Activated B cell treated with CpG ODN at 0.5 μM for 24 hours (primary cell): Measurements from ENCODE around the gene WDR59. TPM values are rescaled to one million over a fixed set of nuclear protein-coding genes. Genes with fewer than 3 reads are reported as not detected.
"Not testable (repeated sequence)": the region's sequence is repeated elsewhere in the genome, so short reads cannot be mapped to it uniquely, and the experiment has no call there.

Source experiments
- ATAC-seq: fragments of 200-7000 bp; cut with Tn5 transposase; one replicate; pipeline ENCODE4 v1.10.0; 2021; ENCODE audit warnings: low read depth, mild to moderate bottlenecking, moderate library complexity
- CTCF ChIA-PET: fragments of 350-600 bp; sonication (Branson Sonifier 250); formaldehyde crosslinking; loops from one replicate; lab custom pipeline; 2021; ENCODE audit warnings: antibody characterized with exemption; lab: Charles Lee
- POLR2A ChIA-PET: fragments of 350-600 bp; sonication (Branson Sonifier 250); formaldehyde crosslinking; loops from one replicate; lab custom pipeline; 2021; ENCODE audit warnings: antibody characterized with exemption; lab: Charles Lee
- DNase-seq: peaks from one replicate; pipeline ENCODE4 v3.0.0; 2022
- H3K27ac Mint-ChIP-seq: one replicate; pipeline ENCODE4 v1.8.0; 2020; ENCODE audit warnings: mixed read lengths
- H3K27me3 Mint-ChIP-seq: one replicate; pipeline ENCODE4 v1.8.0; 2021; ENCODE audit warnings: mixed read lengths
- H3K36me3 Mint-ChIP-seq: one replicate; pipeline ENCODE4 v1.8.0; 2021; ENCODE audit warnings: low read depth, mixed read lengths
- H3K4me1 Mint-ChIP-seq: one replicate; pipeline ENCODE4 v1.8.0; 2021; ENCODE audit warnings: mixed read lengths
- H3K4me3 Mint-ChIP-seq: one replicate; pipeline ENCODE4 v1.8.0; 2020; ENCODE audit warnings: mild to moderate bottlenecking, mixed read lengths
- H3K9me3 Mint-ChIP-seq: one replicate; pipeline ENCODE4 v1.8.0; 2020; ENCODE audit warnings: mixed read lengths
- intact Hi-C: fragments of 100-400 bp; cut with micrococcal nuclease; formaldehyde crosslinking; loops from one replicate; pipeline ENCODE4 v1.15.1; 2024
- total RNA-seq: library from RNA; stranded (reverse); gene quantifications from 2 replicates; pipeline ENCODE4 v1.2.3, GENCODE V29; 2022
- TF ChIP-seq, protein P1 (sequence below): fragments of 200-600 bp; IDR thresholded peaks from one replicate; pipeline ENCODE4 v1.8.0; 2022; ENCODE audit warnings: antibody characterized with exemption, mild to moderate bottlenecking

WDR59 gene
- total RNA-seq, 1 donor from 2014 or later, result 93.3 TPM

DNA sequence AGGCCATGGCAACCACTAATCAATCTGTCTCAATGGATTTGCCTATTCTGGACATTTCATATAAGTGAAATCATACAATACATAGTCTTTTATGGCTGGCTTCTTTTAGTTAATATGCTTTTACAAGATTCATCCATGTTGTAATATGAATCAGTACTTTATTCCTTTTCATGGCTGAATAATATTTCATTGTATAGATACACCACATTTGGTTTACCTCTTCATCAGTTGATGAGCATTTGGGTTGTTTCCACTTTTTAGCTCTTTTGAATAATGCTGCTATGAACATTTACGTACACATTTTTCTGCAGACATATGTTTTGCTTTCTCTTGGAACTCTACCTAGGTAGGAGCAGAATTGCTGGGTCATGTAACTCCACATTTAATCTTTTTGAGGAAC, 11.1 kb upstream of the WDR59 start:
- intact Hi-C loops, result loop anchor here (10.0 kb wide), 1 partner anchor 469 kb away; the partner anchor contains the start of gene TMEM170A
- Mint-ChIP-seq H3K27ac (no peak overlapping the region), H3K27me3 (peaks cover 29% of the 10 kb centered on the region), H3K4me3 (no peak overlapping the region), H3K4me1 (peaks cover 18% of the 10 kb centered on the region), H3K36me3 (no peaks in the 10 kb centered on the region), H3K9me3 (no peaks in the 10 kb centered on the region)
- ATAC-seq, result no peak
- CTCF ChIA-PET, result interaction anchor here (0.8 to 1.4 kb wide), 2 partner anchors 116 to 203 kb away, joined by 3 to 7 read pairs; no protein-coding TSS in a partner anchor
- no peak for DNase-seq
- POLR2A ChIA-PET, result no interaction called here
- TF ChIP-seq, protein P1, sequence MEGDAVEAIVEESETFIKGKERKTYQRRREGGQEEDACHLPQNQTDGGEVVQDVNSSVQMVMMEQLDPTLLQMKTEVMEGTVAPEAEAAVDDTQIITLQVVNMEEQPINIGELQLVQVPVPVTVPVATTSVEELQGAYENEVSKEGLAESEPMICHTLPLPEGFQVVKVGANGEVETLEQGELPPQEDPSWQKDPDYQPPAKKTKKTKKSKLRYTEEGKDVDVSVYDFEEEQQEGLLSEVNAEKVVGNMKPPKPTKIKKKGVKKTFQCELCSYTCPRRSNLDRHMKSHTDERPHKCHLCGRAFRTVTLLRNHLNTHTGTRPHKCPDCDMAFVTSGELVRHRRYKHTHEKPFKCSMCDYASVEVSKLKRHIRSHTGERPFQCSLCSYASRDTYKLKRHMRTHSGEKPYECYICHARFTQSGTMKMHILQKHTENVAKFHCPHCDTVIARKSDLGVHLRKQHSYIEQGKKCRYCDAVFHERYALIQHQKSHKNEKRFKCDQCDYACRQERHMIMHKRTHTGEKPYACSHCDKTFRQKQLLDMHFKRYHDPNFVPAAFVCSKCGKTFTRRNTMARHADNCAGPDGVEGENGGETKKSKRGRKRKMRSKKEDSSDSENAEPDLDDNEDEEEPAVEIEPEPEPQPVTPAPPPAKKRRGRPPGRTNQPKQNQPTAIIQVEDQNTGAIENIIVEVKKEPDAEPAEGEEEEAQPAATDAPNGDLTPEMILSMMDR, result no peak

DNA sequence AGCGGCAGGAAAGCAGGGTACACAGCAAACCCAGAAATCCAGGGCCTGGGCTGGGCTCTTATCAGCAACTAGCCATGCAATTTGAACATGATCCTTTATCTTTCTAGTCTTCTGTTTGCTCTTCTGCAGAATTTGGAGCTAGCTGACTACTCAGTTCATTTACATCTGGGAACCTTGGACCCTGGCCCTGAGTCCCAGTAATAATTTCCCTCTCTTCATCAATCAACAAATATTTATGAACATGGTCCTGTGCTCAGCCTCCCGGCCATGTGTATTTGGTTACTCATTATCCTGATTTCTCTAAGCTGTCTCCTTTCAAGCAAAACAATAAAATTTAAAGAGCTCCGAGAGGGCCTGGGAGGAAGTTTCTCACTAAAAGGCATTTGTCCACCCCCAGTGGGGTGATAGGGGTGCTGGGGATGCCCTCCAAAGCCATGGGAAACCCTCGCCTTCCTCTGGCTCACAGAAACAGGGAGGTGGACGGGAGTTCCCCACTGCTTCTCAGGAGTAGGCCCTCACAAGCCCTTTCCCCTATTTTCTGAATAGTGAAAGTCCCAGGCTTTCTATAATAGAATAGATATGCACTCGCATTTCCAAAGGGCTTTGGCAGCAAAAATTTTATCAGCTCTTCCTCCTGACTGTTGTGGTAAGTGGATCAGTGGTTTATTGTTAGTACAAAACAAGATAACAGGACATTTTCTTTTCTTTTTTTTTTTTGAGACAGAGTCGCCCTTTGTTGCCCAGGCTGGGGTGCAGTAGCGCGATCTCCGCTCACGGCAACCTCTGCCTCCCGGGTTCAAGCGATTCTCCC, 6.9 kb upstream of the WDR59 start:
- H3K36me3 Mint-ChIP-seq, result no peaks in the 10 kb centered on the region
- intact Hi-C loops, result loop anchor here (10.0 kb wide), 1 partner anchor 473 kb away; the partner anchor contains the start of gene TMEM170A
- peaks cover 18% of the 10 kb centered on the region for H3K27me3 Mint-ChIP-seq
- ATAC-seq (no peak), DNase-seq (no peak)
- TF ChIP-seq, protein P1, result no peak
- no peak overlapping the region for H3K4me3 Mint-ChIP-seq
- H3K27ac Mint-ChIP-seq, result no peak overlapping the region
- no peaks in the 10 kb centered on the region for H3K4me1 Mint-ChIP-seq
- ChIA-PET CTCF (no interaction called here), POLR2A (interaction anchor here (1.1 kb wide), 1 partner anchor 34 kb away, joined by 4 read pairs; no protein-coding TSS in a partner anchor)
- no peaks in the 10 kb centered on the region for H3K9me3 Mint-ChIP-seq

DNA sequence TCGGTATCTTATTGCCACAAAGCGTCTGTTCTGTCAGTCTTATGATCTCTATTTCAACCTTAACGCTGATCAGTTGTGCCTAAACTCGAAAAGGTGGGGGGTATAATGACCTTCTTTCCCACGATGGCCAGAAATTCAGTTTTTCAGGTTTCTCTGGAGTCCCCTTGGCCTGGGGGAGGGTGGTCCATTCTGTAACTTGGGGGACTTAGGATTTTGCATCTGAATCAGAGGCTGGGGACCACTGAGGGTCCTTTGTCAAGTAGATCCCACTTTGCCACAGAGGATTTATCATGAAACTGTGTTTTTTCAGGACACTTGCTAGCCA, 6.3 kb upstream of the WDR59 start:
- no peak overlapping the region for H3K27ac Mint-ChIP-seq
- TF ChIP-seq, protein P1, result no peak
- peaks cover 13% of the 10 kb centered on the region for H3K27me3 Mint-ChIP-seq
- CTCF ChIA-PET, result no interaction called here
- DNase-seq, result no peak
- H3K4me3 Mint-ChIP-seq, result no peak overlapping the region
- no peaks in the 10 kb centered on the region for H3K9me3 Mint-ChIP-seq
- ATAC-seq, result no peak
- H3K4me1 Mint-ChIP-seq, result no peaks in the 10 kb centered on the region
- POLR2A ChIA-PET, result no interaction called here
- H3K36me3 Mint-ChIP-seq, result no peaks in the 10 kb centered on the region
- intact Hi-C loops, result loop anchor here (10.0 kb wide), 1 partner anchor 474 kb away; the partner anchor contains the start of gene TMEM170A

DNA sequence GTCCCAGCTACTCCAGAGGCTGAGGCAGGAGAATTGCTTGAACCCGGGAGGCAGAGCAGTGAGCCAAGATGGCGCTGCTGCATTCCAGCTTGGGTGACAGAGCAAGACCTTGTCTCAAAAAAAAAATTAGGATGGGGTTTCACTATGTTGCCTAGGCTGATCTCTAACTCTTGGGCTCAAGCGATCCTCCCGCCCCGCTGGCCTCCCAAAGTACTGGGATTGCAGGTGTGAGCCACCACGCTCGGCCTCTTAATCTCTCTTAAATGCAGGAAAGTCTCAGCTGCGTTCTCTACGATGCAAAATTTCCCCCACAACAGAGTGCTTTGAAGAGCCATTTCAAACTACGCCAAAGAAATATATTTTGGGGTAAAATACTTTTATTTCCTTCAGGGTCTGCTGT, 5.9 kb upstream of the WDR59 start:
- no peaks in the 10 kb centered on the region for H3K9me3 Mint-ChIP-seq
- intact Hi-C loops, result loop anchor here (10.0 kb wide), 1 partner anchor 474 kb away; the partner anchor contains the start of gene TMEM170A
- ChIA-PET CTCF (no interaction called here), POLR2A (interaction anchor here (0.6 kb wide), 1 partner anchor 10 kb away, joined by 3 read pairs; no protein-coding TSS in a partner anchor)
- no peak for DNase-seq
- peaks cover 9% of the 10 kb centered on the region for H3K27me3 Mint-ChIP-seq
- H3K36me3 Mint-ChIP-seq, result no peaks in the 10 kb centered on the region
- no peak overlapping the region for H3K4me3 Mint-ChIP-seq
- TF ChIP-seq, protein P1, result no peak
- no peaks in the 10 kb centered on the region for H3K4me1 Mint-ChIP-seq
- H3K27ac Mint-ChIP-seq, result no peak overlapping the region
- ATAC-seq, result no peak

DNA sequence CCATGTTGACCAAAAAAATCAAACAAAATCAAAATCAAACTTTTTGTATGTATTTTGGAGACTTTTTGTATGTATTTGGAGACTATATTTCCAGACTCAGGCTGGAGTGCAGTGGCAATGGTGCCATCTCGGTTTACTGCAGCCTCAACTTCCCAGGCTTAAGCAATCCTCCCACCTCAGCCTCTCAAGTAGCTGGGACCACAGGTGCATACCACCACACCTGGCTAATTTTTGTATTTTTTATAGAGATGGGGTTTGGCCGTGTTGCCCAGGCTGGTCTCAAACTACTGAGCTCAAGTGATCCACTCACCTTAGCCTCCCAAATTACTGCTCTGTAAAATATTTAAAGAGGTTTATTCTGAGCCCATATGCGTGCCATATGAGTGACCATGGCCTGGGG, 4.9 kb upstream of the WDR59 start:
- H3K4me3 Mint-ChIP-seq, ATAC-seq, H3K36me3 Mint-ChIP-seq, CTCF ChIA-PET, H3K27ac Mint-ChIP-seq, H3K9me3 Mint-ChIP-seq, H3K4me1 Mint-ChIP-seq, H3K27me3 Mint-ChIP-seq, DNase-seq: not testable (repeated sequence)
- POLR2A ChIA-PET, result interaction anchor here (0.6 kb wide), 1 partner anchor 393 kb away, joined by 4 read pairs; no protein-coding TSS in a partner anchor
- intact Hi-C loops, result loop anchor here (5.0 to 10.0 kb wide), 4 partner anchors 385 to 695 kb away; partner anchors contain the start of genes GLG1, PSMD7, TMEM170A and TMEM231
